Middle frontal gyrus (tissue), 1 donor: ENCODE results near the gene S1PR2.
"Not testable (repeated sequence)": the region's sequence is repeated elsewhere in the genome, so short reads cannot be mapped to it uniquely, and the experiment has no call there.

Experiments used
- DNase-seq: peaks from one replicate; pipeline ENCODE4 v3.0.0-alpha.2; 2015; ENCODE audit warnings: low spot score; ENCODE audit errors: extremely low spot score

S1PR2 gene

GRCh38 chr19:10255358-10255757, 24.2 kb upstream of the S1PR2 start:
- DNase-seq: no peak

DNA sequence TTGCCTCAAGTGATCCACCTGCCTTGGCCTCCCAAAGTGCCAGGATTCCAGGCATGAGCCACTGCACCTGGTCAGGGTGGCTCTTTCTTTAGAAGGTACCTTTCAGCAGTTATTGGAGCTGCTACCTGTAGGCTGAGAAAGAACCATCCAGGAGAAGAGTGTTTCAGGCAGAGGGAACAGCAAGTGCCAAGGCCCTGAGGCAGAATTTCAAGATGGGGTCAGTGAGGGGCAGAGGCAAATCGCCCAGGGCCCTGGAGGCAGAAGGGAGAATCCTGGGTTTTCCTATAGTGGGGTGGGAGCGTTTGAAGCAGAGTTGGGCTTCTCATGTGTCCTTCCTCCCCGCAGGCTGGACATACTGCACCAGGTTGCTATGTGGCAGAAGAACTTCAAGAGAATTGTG, 23.1 kb upstream of the S1PR2 start:
- DNase-seq: no peak

DNA sequence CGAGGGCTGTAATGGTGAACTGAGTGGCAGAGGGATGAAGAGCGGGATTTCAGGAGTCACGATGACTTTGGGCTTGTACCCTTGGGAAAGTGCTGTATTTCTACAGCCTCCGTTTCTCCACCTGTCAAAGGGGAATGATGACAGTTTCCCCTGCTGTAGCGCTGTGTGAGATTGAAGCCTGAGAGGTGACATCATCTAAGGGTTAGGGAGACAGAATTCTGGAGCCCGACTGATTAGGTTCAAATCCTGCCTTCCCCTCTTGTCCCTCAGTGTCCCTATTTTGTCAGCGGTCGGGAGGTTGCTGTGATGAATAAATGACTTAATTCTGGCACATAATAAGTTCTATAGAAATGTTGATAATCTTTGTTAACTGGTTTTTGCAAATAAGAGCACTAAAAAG, 21.6 kb upstream of the S1PR2 start:
- DNase-seq: no peak

- DNase-seq: peak; percentile 98
Observed at GRCh38 chr19:10251792-10252694, 20.9 kb upstream of the S1PR2 start, which contains the start of gene MRPL4. MRPL4 (plus strand) TSS chr19:10252214; CDS start chr19:10252254, 40 bp downstream.

- no peak for DNase-seq
Observed at GRCh38 chr19:10246511-10246910, 15.4 kb upstream of the S1PR2 start.

DNA sequence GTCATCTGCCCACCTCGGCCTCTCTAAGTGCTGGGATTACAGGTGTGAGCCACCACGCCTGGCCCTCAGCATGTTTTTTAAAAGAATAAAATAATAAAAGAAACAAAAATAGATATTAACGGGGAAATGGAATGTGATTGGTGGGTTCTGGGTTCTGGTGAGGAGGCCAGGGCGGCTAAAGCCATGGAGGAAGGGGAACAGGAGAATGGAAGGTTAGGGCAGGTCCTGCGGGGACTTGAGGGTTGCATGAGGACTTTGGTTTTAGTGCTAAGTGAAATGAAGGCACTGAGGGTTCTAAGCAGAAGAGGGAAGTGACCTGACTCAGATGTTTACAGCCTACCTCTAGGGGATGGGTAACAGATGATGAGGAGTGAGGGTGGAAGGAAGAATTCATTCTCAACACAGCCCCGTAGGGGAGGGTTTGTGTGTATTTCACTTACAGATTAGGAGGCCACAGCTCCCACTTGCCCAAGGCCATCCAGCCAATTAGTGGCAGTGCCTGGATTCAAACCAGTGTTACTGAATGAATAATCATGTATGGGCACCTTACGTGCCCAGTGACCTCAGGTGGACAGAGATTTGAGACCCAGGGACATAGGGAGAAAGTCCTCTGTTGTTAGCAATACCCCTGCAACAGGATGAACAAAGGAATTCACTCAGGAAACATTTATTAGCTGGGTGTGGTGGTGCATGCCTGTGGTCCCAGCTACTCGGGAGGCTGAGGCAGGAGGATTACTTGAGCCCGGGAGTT, 14.2 kb upstream of the S1PR2 start:
- DNase-seq: no peak

- no peak for DNase-seq
Observed at GRCh38 chr19:10243606-10244005, 12.5 kb upstream of the S1PR2 start.

DNA sequence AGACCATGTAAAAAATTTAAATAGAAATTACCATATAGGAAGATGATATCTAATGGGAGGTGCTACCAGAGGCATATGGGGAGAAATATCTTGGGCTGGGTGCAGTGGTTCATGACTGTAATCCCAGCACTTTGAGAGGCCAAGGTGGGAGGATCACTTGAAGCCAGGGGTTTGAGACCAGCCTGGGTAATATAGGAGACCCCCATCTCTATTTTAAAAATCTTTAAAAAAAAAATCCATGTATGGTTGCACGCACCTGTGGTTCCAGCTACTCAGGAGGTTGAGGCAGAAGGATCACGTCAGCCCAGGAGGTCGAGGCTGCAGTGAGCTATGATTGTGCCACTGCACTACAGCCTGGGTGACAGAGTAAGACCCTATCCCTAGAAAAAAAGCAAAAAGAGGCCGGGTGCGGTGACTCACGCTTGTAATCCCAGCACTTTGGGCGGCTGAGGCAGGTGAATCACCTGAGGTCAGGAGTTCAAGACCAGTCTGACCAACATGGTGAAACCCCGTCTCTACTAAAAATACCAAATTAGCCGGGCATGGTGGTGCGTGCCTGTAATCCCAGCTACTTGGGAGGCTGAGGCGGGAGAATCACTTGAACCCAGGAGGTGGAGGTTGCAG, 10.8 kb upstream of the S1PR2 start:
- DNase-seq: not testable (repeated sequence)

DNA sequence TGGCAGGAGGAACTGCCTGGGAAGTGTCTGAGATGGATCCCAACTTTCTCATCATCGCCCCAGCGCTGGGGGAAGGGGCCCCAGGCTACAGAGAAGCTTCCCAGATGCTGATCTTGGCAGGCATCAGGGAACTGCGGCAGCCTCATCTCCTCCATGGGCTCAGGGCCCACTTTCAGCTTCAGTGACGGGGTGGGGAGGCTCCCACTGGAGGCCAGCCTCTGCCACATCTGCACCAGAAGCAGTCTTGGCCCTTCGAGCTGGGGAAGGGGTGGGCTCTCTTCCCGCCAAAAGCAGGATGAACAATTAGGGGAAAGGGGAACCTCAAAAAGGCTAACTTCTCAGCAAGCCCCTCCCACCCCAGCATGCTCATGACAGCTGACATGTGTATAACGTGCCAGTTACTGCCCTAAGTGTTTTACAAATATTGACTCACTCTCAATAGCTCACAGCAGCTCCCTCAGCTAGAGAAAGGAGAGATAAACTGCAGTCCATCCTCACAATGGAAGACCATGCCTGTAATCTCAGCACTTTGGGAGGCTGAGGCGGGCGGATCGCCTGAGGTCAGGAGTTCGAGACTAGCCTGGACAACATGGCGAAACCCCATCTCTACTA, 7.1 kb upstream of the S1PR2 start:
- no peak for DNase-seq

DNA sequence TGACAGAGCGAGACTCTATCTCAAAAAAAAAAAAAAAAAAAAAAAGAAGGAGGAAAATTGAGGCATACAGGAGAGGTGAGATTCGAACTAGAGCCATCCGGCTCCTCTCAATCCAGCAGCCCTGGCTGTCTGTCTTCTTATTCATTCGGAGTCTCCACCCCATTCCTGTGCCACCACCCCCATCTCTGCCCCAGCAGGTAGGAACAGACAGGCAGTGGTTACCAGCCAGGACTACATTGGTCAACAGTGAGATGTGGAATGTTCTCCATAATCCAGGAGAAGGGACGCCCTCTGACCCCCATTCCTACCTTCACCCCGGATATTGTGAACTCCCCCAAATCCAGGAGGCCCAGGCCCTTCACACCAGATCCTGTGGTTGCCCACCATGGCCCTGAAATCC, 6.6 kb upstream of the S1PR2 start:
- no peak for DNase-seq

GRCh38 chr19:10235409-10235808, 4.3 kb upstream of the S1PR2 start:
- DNase-seq: not testable (repeated sequence)

- DNase-seq: no peak
Observed at GRCh38 chr19:10235003-10235402, 3.9 kb upstream of the S1PR2 start.

DNA sequence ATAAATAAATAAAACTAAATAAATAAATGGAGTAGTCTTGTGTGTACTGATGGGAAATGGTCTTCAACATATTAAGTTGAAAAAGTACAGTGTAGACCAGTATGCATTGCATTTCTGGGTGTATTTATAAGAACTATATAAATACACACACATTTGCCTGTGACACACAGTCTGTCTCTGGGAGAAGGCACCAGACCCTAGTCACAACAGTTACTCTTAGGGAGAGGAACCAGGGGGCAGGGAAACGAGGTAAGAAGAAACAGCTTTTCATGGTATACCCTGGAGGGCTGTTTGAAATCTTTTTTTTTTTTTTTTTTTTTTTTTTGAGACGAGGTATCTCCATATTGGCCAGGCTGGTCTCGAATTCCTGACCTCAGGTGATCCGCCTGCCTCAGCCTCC, 2.8 kb upstream of the S1PR2 start:
- no peak for DNase-seq

DNA sequence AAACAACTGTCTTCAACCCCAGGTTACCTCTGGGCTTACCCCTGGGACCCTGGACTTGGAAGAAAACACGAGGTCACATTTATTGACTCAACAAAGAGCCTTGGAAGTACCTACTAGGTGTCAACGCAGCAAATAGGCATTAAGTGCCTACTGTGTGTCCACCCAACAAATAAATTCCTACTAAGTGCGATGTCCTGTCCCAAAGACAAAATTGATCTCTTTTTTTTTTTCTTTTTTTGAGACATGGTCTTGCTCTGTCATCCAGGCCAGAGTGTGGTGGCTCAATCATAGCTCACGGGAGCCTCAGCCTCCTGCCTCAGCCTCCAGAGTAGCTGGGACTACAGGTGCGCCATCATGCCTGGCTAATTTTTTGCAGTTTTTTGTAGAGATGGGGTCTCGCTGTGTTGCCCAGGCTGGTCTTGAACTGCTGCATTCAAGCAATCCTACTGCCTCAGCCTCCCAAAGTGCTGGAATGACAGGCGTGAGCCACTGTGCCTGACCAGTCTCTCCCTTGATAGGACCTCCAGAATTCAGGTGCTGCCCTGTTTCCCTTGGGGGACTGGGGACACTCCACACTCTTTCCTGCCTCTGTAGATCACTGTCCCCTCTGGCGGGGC, 589 bp upstream of the S1PR2 start:
- no peak for DNase-seq

GRCh38 chr19:10230173-10230860, 814 bp downstream of the S1PR2 start:
- DNase-seq: no peak

DNA sequence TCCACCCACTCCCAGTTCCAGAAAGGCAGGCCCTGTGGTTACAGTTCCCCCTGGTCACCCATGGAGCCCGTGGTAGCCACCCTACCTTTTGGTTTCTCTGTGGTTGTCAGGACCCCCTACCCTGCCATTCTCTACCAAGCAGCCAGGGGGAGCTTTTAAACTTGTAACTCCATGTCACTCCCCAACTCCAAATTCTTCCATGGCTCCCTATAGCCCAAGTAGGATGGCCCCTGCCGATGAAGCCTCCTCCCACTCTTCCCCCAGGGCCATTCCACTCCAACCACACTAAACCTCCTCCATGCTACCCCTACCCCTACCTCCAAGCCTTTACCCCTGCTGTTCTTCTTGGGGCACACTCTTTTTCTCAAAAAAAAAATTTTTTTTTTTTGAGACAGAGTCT, 2.2 kb downstream of the S1PR2 start:
- no peak for DNase-seq

DNA sequence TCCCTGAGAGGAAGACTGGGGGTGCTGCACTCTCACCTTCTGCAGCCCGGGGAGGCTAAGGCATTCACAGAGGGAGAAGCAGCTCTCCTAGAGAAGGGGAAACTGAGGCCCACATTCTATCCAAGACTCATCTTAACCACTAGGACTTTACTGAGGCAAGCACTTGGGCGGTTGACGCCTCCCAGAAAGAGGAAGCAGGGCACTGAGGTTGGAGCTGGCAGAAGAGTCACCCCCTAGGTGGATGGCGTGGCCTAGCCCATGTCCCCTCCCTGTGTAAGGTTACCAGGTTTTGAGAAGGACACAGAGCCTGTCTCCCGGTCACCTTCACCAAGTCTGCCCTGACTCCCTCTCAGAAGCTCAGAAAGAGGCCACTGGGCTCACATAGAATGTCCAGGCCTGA, 2.7 kb downstream of the S1PR2 start:
- no peak for DNase-seq

GRCh38 chr19:10227026-10227971, 3.8 kb downstream of the S1PR2 start:
- peak; percentile 83 for DNase-seq

DNA sequence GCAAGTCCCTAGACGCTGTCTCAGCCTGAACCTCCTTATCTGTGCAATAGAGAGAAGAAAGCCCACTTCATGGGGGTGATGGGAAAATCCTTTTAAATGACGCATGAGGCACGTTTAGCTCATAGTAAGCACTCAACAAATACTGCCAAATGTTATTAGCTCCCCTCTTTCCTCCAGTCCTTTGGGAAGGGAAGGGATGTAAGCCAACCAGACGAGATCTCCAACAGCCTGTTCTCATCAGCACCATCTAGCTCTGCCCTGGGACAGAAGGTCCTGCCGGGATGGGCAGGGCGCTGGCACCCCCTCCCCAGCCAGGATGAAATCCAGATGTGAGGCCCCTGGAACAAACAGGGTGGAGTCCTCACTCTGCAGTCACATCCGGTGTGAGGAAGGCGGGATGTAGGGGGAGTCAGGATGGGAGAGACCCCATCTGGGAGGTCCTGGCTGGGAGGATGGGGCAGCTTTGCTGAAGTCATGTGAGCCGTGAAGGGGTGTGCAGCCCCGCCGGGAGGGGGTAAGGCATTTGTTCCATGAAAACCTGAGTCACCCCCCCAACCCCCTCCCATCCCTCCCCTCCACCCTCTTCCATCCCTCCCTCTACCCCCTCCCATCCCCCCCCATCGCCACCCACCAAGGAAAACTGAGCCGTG, 4.6 kb downstream of the S1PR2 start:
- DNase-seq: no peak
